Activated B cell treated with CpG ODN at 0.5 μM for 24 hours (primary cell): Measurements from ENCODE around the gene HDHD3. TPM values are rescaled to one million over a fixed set of nuclear protein-coding genes. Genes with fewer than 3 reads are reported as not detected.
A peak's percentile ranks its signal among the peaks of the same experiment; 100 is the strongest.

ENCODE experiments used
- ATAC-seq: fragments of 200-7000 bp; cut with Tn5 transposase; one replicate; pipeline ENCODE4 v1.10.0; 2021; ENCODE audit warnings: low read depth, mild to moderate bottlenecking, moderate library complexity
- CTCF ChIA-PET: fragments of 350-600 bp; sonication (Branson Sonifier 250); formaldehyde crosslinking; loops from one replicate; lab custom pipeline; 2021; ENCODE audit warnings: antibody characterized with exemption; lab: Charles Lee
- POLR2A ChIA-PET: fragments of 350-600 bp; sonication (Branson Sonifier 250); formaldehyde crosslinking; loops from one replicate; lab custom pipeline; 2021; ENCODE audit warnings: antibody characterized with exemption; lab: Charles Lee
- DNase-seq: peaks from one replicate; pipeline ENCODE4 v3.0.0; 2022
- H3K27ac Mint-ChIP-seq: one replicate; pipeline ENCODE4 v1.8.0; 2020; ENCODE audit warnings: mixed read lengths
- H3K27me3 Mint-ChIP-seq: one replicate; pipeline ENCODE4 v1.8.0; 2021; ENCODE audit warnings: mixed read lengths
- H3K36me3 Mint-ChIP-seq: one replicate; pipeline ENCODE4 v1.8.0; 2021; ENCODE audit warnings: low read depth, mixed read lengths
- H3K4me1 Mint-ChIP-seq: one replicate; pipeline ENCODE4 v1.8.0; 2021; ENCODE audit warnings: mixed read lengths
- H3K4me3 Mint-ChIP-seq: one replicate; pipeline ENCODE4 v1.8.0; 2020; ENCODE audit warnings: mild to moderate bottlenecking, mixed read lengths
- H3K9me3 Mint-ChIP-seq: one replicate; pipeline ENCODE4 v1.8.0; 2020; ENCODE audit warnings: mixed read lengths
- intact Hi-C: fragments of 100-400 bp; cut with micrococcal nuclease; formaldehyde crosslinking; loops from one replicate; pipeline ENCODE4 v1.15.1; 2024
- total RNA-seq: library from RNA; stranded (reverse); gene quantifications from 2 replicates; pipeline ENCODE4 v1.2.3, GENCODE V29; 2022
- TF ChIP-seq, protein P1 (sequence below): fragments of 200-600 bp; IDR thresholded peaks from one replicate; pipeline ENCODE4 v1.8.0; 2022; ENCODE audit warnings: antibody characterized with exemption, mild to moderate bottlenecking

Gene HDHD3
- total RNA-seq, 1 donor from 2014 or later, result 23.9 TPM

DNA sequence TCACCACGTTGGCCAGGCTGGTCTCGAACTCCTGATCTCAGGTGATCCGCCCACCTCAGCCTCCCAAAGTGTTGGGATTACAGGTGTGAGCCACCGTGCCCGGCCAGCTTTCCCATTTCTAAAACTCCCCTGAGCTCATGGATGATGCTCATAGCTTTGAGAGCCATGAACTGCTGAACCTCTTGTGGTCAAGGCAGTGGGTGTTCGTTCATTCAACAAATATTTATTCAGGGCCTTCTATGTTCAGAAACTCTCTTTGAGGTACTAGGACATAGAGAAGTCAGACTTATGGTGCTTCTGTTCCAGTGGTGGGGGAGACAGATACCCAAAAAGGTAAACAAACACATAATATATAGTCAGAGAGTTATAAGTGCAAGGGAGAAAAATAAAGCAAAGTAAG lies 24.8 kb downstream of the HDHD3 start:
- Mint-ChIP-seq H3K9me3 (no peaks in the 10 kb centered on the region), H3K4me1 (peaks cover 20% of the 10 kb centered on the region), H3K27me3 (peaks cover 7% of the 10 kb centered on the region), H3K36me3 (no peaks in the 10 kb centered on the region), H3K27ac (no peak overlapping the region), H3K4me3 (no peak overlapping the region)
- ChIA-PET CTCF (no interaction called here), POLR2A (no interaction called here)
- ATAC-seq (no peak), DNase-seq (no peak)
- intact Hi-C loops, result no loop called here
- TF ChIP-seq, protein P1, sequence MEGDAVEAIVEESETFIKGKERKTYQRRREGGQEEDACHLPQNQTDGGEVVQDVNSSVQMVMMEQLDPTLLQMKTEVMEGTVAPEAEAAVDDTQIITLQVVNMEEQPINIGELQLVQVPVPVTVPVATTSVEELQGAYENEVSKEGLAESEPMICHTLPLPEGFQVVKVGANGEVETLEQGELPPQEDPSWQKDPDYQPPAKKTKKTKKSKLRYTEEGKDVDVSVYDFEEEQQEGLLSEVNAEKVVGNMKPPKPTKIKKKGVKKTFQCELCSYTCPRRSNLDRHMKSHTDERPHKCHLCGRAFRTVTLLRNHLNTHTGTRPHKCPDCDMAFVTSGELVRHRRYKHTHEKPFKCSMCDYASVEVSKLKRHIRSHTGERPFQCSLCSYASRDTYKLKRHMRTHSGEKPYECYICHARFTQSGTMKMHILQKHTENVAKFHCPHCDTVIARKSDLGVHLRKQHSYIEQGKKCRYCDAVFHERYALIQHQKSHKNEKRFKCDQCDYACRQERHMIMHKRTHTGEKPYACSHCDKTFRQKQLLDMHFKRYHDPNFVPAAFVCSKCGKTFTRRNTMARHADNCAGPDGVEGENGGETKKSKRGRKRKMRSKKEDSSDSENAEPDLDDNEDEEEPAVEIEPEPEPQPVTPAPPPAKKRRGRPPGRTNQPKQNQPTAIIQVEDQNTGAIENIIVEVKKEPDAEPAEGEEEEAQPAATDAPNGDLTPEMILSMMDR, result no peak

DNA sequence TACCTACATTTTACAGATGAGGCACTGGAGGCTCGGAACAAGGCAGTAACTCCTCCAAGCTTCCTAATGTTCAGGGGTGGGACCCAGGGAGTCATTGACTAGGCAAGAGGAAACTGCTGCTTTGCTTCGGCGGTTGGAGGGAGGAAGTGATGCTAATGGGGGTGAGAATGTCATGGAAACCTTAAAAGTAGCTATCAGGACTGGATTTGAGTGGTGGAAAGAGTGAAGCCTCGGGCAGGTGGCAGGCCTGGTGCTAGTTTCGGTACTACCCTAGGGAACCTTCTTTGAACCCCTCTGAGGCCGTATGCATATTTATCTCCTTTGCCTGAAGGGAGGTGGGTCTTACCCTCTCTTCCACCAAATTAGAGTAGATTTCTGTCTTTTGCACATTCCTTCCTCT lies 25.8 kb downstream of the HDHD3 start:
- Mint-ChIP-seq H3K4me3 (peak overlapping the region; percentile 77), H3K9me3 (no peaks in the 10 kb centered on the region), H3K4me1 (peaks cover 20% of the 10 kb centered on the region), H3K36me3 (no peaks in the 10 kb centered on the region), H3K27ac (peak overlapping the region; percentile 7), H3K27me3 (peaks cover 7% of the 10 kb centered on the region)
- DNase-seq, result no peak
- peak; percentile 49 for ATAC-seq
- intact Hi-C loops, result loop anchor here (1.0 to 2.0 kb wide), 4 partner anchors 11 to 130 kb away; partner anchors contain the start of genes C9orf43, FKBP15, POLE3 and SLC31A1
- CTCF ChIA-PET, result interaction anchor here (1.3 kb wide), 1 partner anchor 11 kb away, joined by 4 read pairs; the partner anchor contains the start of gene WDR31
- TF ChIP-seq, protein P1, result no peak
- POLR2A ChIA-PET, result interaction anchor here (0.7 to 3.8 kb wide), 4 partner anchors 11 to 76 kb away, joined by 3 to 24 read pairs (median 4); partner anchors contain the start of genes C9orf43, CDC26, POLE3 and PRPF4

DNA sequence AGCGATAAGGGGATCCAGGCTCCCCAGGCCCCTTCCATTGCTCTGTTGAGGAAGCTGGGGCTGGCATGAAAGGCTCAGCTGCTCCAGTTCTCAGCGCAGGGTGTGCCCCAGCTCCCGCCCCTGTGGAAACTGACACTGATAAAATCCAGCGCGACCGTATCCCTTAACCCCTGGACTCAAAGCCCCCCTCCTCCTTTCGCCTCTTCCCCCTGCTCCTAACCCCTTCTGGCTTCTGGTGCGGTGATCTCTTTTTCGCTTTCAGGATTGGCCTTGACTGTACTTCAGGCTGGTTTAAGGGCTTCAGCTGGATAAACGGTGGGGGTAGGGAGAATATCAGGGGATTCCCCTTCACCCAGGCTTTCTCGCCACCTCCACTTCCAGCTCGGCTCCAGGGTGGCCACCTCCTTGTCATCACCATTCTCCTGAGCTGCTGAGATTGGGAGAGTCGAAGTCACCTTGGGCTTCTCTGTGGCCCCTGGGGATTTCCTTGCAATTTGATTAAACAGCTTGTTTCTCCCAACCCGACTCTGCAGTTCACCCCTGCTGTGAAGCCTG lies 26.6 kb downstream of the HDHD3 start:
- peak; percentile 28 for ATAC-seq
- intact Hi-C loops, result loop anchor here (1.0 to 2.0 kb wide), 3 partner anchors 10 to 129 kb away; partner anchors contain the start of genes C9orf43, FKBP15, POLE3 and SLC31A1
- Mint-ChIP-seq H3K27ac (peak overlapping the region; percentile 30), H3K4me3 (peak overlapping the region; percentile 77), H3K4me1 (peaks cover 20% of the 10 kb centered on the region), H3K27me3 (peaks cover 7% of the 10 kb centered on the region), H3K36me3 (no peaks in the 10 kb centered on the region), H3K9me3 (no peaks in the 10 kb centered on the region)
- ChIA-PET POLR2A (interaction anchor here (1.1 to 3.8 kb wide), 5 partner anchors 10 to 75 kb away, joined by 3 to 24 read pairs (median 5); partner anchors contain the start of genes C9orf43, CDC26, HDHD3 and POLE3), CTCF (interaction anchor here (1.3 kb wide), 1 partner anchor 10 kb away, joined by 4 read pairs; the partner anchor contains the start of gene WDR31)
- DNase-seq, result no peak
- TF ChIP-seq, protein P1, result no peak

DNA sequence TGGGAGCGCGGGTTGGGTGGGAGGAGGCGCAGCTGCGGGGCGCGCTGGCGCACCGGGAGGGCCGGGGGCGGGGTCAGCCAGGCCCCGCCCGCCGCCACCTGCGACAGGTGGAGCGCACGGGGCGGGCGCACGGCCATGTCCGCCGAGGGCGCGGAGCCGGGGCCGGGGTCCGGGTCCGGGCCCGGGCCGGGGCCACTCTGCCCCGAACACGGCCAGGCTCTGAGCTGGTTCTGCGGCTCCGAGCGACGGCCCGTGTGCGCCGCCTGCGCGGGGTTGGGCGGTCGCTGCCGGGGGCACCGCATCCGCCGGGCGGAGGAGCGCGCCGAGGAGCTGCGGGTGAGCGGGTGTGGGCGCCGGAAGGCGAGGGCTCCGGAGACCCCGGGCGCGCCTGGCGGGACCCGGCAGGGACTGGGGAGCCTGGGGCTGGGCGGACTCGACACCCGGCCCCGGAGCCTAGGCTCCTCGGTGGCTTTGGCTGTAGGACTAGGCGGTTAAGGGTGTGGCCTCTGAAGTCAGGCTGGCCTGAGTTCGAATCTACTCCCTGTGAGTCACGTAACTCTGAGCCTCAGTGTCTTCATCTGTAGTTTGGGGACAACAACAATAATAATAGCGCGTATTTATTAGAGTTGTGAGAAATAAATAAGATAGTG lies 27.2 kb downstream of the HDHD3 start, which contains the start of gene BSPRY:
Gene BSPRY, plus strand, starts transcription at position 97 of the 650 bp plus-strand sequence. Its CDS starts 39 bp downstream, at position 136.
- peak; percentile 39 for DNase-seq
- H3K36me3 Mint-ChIP-seq, result no peaks in the 10 kb centered on the region
- TF ChIP-seq, protein P1, result no peak
- POLR2A ChIA-PET, result interaction anchor here (1.1 to 3.8 kb wide), 5 partner anchors 10 to 75 kb away, joined by 3 to 24 read pairs (median 5); partner anchors contain the start of genes C9orf43, CDC26, HDHD3 and POLE3
- H3K9me3 Mint-ChIP-seq, result no peaks in the 10 kb centered on the region
- H3K4me3 Mint-ChIP-seq, result peak within 1 kb of the TSS; percentile 82
- CTCF ChIA-PET, result interaction anchor here (1.4 kb wide), 1 partner anchor 52 kb away, joined by 5 read pairs; the partner anchor contains the start of gene ALAD
- peak within 1 kb of the TSS; percentile 30 for H3K27ac Mint-ChIP-seq
- intact Hi-C loops, result loop anchor here (1.0 to 2.0 kb wide), 3 partner anchors 9 to 129 kb away; partner anchors contain the start of genes C9orf43, FKBP15, POLE3 and SLC31A1
- ATAC-seq, result peak; percentile 59
- H3K27me3 Mint-ChIP-seq, result peaks cover 7% of the 10 kb centered on the region
- peaks cover 20% of the 10 kb centered on the region for H3K4me1 Mint-ChIP-seq
